ENCODE measurements around the gene HSP90AB1. TPM values are rescaled to one million over a fixed set of nuclear protein-coding genes. Genes with fewer than 3 reads are reported as not detected.

The HSP90AB1 gene
- total and polyA plus RNA-seq, 9 of the 15 experiments (the other 6 are each of a cell fraction or from before 2014, with no cell fraction given): 1,780 to 3,358 (median 2,262) TPM

- TF ChIP-seq, protein P1, sequence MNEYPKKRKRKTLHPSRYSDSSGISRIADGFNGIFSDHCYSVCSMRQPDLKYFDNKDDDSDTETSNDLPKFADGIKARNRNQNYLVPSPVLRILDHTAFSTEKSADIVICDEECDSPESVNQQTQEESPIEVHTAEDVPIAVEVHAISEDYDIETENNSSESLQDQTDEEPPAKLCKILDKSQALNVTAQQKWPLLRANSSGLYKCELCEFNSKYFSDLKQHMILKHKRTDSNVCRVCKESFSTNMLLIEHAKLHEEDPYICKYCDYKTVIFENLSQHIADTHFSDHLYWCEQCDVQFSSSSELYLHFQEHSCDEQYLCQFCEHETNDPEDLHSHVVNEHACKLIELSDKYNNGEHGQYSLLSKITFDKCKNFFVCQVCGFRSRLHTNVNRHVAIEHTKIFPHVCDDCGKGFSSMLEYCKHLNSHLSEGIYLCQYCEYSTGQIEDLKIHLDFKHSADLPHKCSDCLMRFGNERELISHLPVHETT (CRISPR knock-in tag; conservative IDR thresholded peaks at IDR 0.05 in 1 of 2, IDR thresholded peaks at IDR 0.05 in 1 of 2): no peak
- TF ChIP-seq CC2D1A (IDR thresholded peaks at IDR 0.05) (no peak), ZNF3 (CRISPR knock-in tag; IDR thresholded peaks at IDR 0.05) (no peak), THAP12 (CRISPR knock-in tag; IDR thresholded peaks at IDR 0.05) (no peak), IRF2 (CRISPR knock-in tag; IDR thresholded peaks at IDR 0.05) (no peak), CBX8 (IDR thresholded peaks at IDR 0.05; ENCODE audit: borderline replicate concordance, extremely low read depth, low read depth, low read length, poor library complexity, severe bottlenecking) (no peak), ZNF140 (CRISPR knock-in tag; IDR thresholded peaks at IDR 0.05) (no peak), ZNF57 (CRISPR knock-in tag; IDR thresholded peaks at IDR 0.05) (no peak), MTA3 (IDR thresholded peaks at IDR 0.05; ENCODE audit: borderline replicate concordance) (no peak), FOXJ2 (tag; IDR thresholded peaks at IDR 0.05) (no peak), ZZZ3 (IDR thresholded peaks at IDR 0.05) (no peak)
- TF ChIP-seq, protein P2, sequence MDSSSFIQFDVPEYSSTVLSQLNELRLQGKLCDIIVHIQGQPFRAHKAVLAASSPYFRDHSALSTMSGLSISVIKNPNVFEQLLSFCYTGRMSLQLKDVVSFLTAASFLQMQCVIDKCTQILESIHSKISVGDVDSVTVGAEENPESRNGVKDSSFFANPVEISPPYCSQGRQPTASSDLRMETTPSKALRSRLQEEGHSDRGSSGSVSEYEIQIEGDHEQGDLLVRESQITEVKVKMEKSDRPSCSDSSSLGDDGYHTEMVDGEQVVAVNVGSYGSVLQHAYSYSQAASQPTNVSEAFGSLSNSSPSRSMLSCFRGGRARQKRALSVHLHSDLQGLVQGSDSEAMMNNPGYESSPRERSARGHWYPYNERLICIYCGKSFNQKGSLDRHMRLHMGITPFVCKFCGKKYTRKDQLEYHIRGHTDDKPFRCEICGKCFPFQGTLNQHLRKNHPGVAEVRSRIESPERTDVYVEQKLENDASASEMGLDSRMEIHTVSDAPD (CRISPR knock-in tag; IDR thresholded peaks at IDR 0.05): no peak
Observed at GRCh38 chr6:44301106-44301505, 54.2 kb downstream of the HSP90AB1 start (continued).

Data from K562 (cell line).